GM13977 (cell line): ENCODE data around the gene ALPG.

Experiments
- DNase-seq: peaks from one replicate; pipeline ENCODE4 v3.0.0; 2012; ENCODE audit warnings: low spot score
- CTCF ChIP-seq: IDR thresholded peaks from 2 replicates; pipeline ENCODE4 v1.5.1; 2012; ENCODE audit warnings: mild to moderate bottlenecking, control low read depth; ENCODE audit not compliant: insufficient read depth; ENCODE audit errors: extremely low read depth, missing control alignments
- in situ Hi-C: fragments of 300-500 bp; cut with MboI; formaldehyde crosslinking; loops from one replicate; pipeline ENCODE4 v1.12.0; 2022; ENCODE audit warnings: low sequenced_read_pairs, low pct_unique_long_range_greater_than_20kb, mixed read lengths, inconsistent platforms; ENCODE audit not compliant: unreplicated experiment

ALPG gene

GRCh38 chr2:232415138-232415690 lies 8.6 kb downstream of the ALPG start:
- in situ Hi-C loops: no loop called here
- DNase-seq: no peak
- no peak for TF ChIP-seq CTCF

- in situ Hi-C loops: no loop called here
- no peak for DNase-seq
- TF ChIP-seq CTCF: no peak
These were observed 9.3 kb downstream of the ALPG start for GRCh38 chr2:232415736-232416520.

DNA sequence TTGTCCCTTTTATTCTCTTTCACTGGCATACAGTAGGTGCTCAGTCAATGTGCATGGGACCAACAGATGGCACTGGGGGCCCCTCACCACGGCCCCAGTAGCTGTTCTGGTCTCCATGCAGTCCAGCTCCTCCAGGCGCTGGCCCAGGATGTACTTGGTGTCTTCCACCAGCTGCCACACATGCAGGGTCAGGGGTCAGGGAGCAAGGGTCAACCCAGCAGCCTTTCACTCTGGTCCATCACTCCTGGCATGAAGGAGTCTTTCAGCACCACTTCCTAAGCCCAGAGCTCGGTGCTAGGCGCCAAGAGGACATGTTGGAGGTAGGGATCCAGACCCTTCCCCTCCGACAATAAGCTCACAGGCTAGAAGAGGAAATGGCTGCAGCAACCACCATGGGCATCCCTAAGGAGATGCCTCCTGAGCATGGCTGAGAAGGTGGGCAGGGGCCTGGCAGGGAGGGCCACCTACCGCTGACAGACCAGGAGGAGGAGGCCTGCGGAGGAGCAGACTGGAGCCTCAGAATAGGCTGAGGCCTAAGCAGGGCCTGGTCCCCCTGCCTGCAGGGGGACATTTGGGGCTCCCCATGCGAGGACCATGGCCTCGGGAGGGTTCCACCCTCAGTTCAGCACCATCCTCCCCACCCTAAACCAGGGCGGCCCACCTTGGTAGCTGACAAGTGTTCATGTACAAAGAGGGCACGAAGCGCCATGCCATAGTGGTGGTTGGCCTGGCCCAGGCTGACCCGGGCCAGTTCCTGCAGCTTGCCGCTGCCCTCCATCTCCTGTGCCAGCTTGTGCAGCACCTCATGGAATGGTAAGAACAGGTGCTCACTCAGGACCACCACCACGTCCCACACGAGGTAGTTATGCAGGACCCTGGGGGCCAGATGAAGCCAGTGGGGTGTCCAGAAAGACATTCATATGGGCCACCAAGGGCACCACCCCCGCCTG lies 10.2 kb downstream of the ALPG start:
- TF ChIP-seq CTCF: no peak
- in situ Hi-C loops: no loop called here
- DNase-seq: no peak

DNA sequence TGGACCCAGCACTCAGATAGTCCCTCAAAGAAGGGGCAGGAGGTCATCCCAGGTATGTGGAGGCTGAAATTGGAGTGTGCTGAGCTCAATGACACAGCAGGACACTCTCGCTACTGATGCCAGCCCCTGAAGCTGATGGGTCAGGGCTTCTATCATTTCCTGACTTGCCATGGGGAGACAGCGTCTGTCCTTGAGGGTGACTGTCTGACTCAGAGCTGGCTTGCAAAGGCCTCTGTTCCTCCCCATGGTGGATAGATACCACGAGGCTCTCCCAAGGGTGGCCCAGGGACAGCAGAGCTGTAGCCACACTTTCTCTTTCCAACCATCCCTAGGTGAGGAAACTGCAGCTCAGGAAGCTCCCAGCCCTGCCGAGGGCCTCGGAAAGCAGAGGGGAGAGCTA lies 10.8 kb downstream of the ALPG start:
- in situ Hi-C loops: no loop called here
- TF ChIP-seq CTCF: no peak
- no peak for DNase-seq

GRCh38 chr2:232418056-232418455 lies 11.4 kb downstream of the ALPG start:
- no peak for TF ChIP-seq CTCF
- in situ Hi-C loops: no loop called here
- no peak for DNase-seq

DNA sequence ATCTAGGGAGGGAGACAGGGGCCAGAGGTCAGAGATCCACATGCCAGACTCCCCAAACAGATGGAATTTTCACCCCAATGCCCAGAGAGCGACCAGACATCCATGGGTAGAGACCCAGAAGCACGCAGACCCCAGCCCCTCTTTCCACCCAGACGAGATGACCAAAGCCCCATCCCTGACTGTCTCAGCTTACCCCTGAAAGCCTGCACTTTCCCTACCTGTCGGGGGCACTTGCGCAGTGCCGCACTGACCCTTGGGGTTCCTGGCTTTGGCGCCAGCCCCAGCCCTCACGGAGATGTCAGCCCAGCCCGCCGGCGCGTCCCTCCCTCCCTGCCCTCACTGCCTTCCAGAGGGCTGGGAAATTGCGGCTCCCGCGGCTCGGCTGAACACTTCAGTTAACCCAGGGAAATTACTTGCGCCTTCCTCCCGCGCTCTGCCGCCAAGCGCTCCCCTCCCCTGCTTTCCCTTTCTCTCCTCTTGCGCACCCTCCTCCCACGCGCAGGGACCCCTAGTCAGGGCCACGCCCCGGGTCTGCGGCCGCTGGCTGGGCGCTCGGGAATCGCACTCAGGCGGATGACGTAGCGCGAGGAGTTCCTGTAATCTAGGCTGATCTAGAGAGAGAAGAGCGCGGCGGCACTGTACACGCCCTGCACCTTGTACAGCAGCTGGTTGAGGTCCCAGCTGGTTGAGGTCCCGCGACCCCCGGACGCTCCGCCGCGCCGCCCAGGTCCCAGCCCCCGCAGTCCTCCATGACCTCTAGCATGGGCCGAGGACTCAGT lies 12.0 kb downstream of the ALPG start:
- TF ChIP-seq CTCF: no peak
- in situ Hi-C loops: no loop called here
- DNase-seq: peak; percentile 37
